Peyer's patch (tissue), 4 donors: ENCODE results near the gene SAT1. TPM values are rescaled to one million over a fixed set of nuclear protein-coding genes. Genes with fewer than 3 reads are reported as not detected.

Experiments used
- DNase-seq, 3 donors: peaks; one replicate each; pipeline ENCODE4 v3.0.0-alpha.2; 2017 to 2019
- H3K27ac ChIP-seq, 4 donors: fragments of 200-600 bp; sonication (generic); one replicate each; pipeline ENCODE4 v1.5.1; 2016 to 2019
- H3K27me3 ChIP-seq, 2 donors: fragments of 200-600 bp; sonication (generic); one replicate each; pipeline ENCODE4 v1.5.1; 2019
- H3K36me3 ChIP-seq, 3 donors: fragments of 200-600 bp; sonication (generic); one replicate each; pipeline ENCODE4 v1.5.1; 2016 to 2019
- H3K4me1 ChIP-seq, 4 donors: fragments of 200-600 bp; sonication (generic); one replicate each; pipeline ENCODE4 v1.5.1; 2016 to 2019
- H3K4me3 ChIP-seq, 4 donors: fragments of 200-600 bp; sonication (generic); 1 replicate in 3 of 4; 2 replicates in 1 of 4; pipeline ENCODE4 v1.5.1; 2016 to 2019; ENCODE audit warnings: mild to moderate bottlenecking in 1 of 4
- H3K9me3 ChIP-seq, 4 donors: fragments of 200-600 bp; sonication (generic); one replicate each; pipeline ENCODE4 v1.5.1; 2016 to 2019; ENCODE audit warnings: mild to moderate bottlenecking in 1 of 4
- POLR2A ChIP-seq, 2 donors: fragments of 450-650 bp; IDR thresholded peaks; one replicate each; pipeline ENCODE4 v1.5.1; 2017; ENCODE audit warnings: antibody characterized with exemption in 2 of 2, mild to moderate bottlenecking in 2 of 2, moderate library complexity in 2 of 2
- total RNA-seq, 4 donors: library from RNA; depleted of rRNA; stranded (reverse); fragments of >200 nt; gene quantifications; one replicate each; pipeline ENCODE4 v1.1.0, GENCODE V29; 2016
- TF ChIP-seq, protein P1 (sequence below), 6 experiments: fragments of 450-650 bp in 4 of 6; fragments of 200-600 bp in 2 of 6; sonication (generic) in 1 of 6; IDR thresholded peaks; one replicate each; pipeline ENCODE4 v1.5.1; 2017 to 2019; ENCODE audit warnings: antibody characterized with exemption in 6 of 6, mild to moderate bottlenecking in 3 of 6, moderate library complexity in 1 of 6

The SAT1 gene
- total RNA-seq, 4 donors from 2014 or later = 796 to 836 (median 832) TPM

DNA sequence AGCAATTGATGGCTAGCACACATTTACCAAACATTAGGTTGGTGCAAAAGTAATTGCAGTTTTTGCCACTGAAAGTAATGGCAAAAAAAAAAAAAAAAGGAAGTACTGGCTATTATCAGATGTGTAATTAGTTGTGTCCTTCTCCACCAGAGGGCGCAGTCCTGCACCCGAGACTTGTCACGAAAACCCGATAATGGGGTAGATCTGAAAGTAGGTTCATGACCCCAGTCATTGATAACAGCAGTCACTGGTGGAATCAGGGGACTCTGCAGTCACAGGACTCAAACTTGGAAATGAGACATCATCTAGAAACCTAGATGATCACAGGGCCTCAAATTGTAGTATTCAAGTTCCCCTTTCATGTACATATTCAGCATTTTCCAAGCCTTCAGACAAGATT, 26.8 kb upstream of the SAT1 start:
- no peak for TF ChIP-seq POLR2A (IDR thresholded peaks at IDR 0.05)
- TF ChIP-seq, protein P1, sequence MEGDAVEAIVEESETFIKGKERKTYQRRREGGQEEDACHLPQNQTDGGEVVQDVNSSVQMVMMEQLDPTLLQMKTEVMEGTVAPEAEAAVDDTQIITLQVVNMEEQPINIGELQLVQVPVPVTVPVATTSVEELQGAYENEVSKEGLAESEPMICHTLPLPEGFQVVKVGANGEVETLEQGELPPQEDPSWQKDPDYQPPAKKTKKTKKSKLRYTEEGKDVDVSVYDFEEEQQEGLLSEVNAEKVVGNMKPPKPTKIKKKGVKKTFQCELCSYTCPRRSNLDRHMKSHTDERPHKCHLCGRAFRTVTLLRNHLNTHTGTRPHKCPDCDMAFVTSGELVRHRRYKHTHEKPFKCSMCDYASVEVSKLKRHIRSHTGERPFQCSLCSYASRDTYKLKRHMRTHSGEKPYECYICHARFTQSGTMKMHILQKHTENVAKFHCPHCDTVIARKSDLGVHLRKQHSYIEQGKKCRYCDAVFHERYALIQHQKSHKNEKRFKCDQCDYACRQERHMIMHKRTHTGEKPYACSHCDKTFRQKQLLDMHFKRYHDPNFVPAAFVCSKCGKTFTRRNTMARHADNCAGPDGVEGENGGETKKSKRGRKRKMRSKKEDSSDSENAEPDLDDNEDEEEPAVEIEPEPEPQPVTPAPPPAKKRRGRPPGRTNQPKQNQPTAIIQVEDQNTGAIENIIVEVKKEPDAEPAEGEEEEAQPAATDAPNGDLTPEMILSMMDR (IDR thresholded peaks at IDR 0.05) = peak in 5 of 6 experiments; percentile 46 to 60 (median 59)
- Histone ChIP-seq H3K4me1 (no peaks in the 10 kb centered on the region), H3K4me3 (no peak overlapping the region), H3K36me3 (no peaks in the 10 kb centered on the region), H3K9me3 (no peaks in the 10 kb centered on the region), H3K27ac (no peak overlapping the region), H3K27me3 (no peaks in the 10 kb centered on the region)
- DNase-seq = peak in 2 of 3 donors; percentile 77 to 83

DNA sequence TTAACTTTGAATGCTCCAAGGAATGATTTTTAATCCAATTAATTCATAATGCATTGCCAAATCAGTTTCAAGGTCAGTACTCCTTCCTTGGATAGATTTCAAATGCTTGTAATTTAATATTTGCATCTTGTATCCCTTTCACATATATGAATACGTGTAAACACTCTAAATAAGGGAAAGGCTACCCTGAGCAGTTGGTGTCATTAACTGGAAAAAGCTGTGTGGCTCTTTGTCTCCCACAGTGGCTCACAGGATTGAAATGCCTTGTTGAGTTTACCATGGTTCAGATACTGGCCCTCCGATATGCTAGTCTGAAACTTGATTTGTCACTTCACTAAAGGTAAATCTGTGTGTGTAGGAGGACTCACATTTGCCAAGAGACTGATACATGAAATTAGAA, 23.2 kb upstream of the SAT1 start:
- Histone ChIP-seq H3K36me3 (no peaks in the 10 kb centered on the region), H3K27me3 (no peaks in the 10 kb centered on the region), H3K4me3 (no peak overlapping the region), H3K9me3 (no peaks in the 10 kb centered on the region), H3K4me1 (no peaks in the 10 kb centered on the region), H3K27ac (no peak overlapping the region)
- no peak for DNase-seq
- no peak for TF ChIP-seq POLR2A (IDR thresholded peaks at IDR 0.05)

DNA sequence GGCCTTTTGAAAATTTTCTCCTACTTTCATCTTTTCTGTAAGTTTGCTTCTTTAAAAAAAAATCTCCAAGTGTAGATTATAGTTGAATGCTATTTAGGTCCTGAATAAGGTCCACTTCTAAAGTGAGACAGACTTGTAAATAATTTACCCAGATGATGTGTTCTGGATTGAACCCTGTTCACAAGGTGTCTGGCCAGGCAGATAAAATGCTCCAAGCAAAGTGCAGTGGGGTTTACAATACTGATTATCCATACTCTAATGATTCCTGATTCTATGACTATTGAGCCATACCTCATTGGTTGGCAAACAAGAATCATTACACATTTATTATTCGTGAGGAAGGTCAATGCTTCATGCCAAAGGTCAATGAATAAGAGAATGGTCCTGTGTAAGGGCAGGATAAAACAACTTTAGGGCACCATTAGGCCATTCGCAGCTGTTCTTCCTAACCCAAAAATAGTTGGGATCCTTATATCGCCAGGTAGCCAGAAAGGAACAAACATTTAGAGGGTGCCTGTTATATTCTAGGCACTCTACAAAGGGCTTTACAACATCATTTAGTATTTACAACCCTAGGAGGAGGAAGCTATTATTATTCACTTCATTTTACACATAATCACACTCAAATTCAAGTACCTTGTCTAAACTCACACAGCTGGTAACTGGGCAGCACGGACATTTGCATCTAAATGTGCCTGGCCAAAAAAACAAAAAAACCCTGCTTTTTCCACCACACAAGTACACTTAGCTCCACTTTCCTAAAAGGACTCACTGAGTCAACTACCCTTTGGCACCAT, 18.6 kb upstream of the SAT1 start:
- Histone ChIP-seq H3K27ac (peak overlapping the region in 2 of 4 donors; percentile 26 to 44), H3K4me3 (no peak overlapping the region), H3K36me3 (no peaks in the 10 kb centered on the region), H3K27me3 (no peaks in the 10 kb centered on the region), H3K9me3 (no peaks in the 10 kb centered on the region), H3K4me1 (no peaks in the 10 kb centered on the region)
- DNase-seq = no peak
- no peak for TF ChIP-seq POLR2A (IDR thresholded peaks at IDR 0.05)

DNA sequence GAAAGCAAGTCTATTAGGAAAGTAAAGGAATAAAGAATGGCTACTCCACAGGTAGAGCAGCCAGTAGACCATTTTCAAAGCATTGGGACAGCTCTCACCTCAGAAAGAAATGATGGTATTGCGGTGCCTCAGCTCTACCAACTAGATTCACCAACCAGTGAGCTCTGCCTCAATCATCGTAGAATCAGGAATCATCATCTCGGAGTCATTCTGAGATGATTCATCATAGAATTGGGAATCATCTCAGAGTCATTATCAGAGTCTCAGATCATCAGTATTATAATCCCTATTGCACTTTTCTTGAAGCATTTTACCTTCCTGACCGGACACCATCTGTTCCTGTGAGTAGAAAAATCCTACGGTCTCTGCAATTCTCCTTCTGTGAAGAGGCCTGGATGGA, 17.5 kb upstream of the SAT1 start:
- Histone ChIP-seq H3K27ac (peak overlapping the region in 1 of 4 donors; percentile 44), H3K9me3 (no peaks in the 10 kb centered on the region), H3K27me3 (no peaks in the 10 kb centered on the region), H3K4me1 (no peaks in the 10 kb centered on the region), H3K36me3 (no peaks in the 10 kb centered on the region), H3K4me3 (no peak overlapping the region)
- DNase-seq = no peak
- TF ChIP-seq, protein P1 (IDR thresholded peaks at IDR 0.05) = no peak
- TF ChIP-seq POLR2A (IDR thresholded peaks at IDR 0.05) = no peak

DNA sequence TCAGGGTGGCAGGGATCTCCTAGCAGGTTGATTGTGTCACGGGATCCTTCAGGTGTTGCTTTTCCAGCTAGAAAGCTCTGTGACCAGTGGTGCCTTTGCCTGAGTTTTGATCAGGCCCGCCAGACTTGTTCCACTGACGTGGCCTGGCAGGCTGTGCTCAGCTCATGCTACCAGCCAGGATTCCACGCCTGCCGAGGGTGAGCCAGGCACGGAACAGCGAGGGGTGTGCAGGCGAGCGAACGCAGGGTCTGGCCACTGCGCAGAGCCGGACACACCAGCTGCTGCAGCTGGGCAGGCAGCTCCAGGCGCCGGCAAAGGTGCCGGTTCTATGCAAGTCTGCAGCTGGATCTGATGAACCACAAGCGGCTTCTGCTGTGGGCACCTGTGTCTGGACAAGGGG, 17.1 kb upstream of the SAT1 start:
- no peak for DNase-seq

DNA sequence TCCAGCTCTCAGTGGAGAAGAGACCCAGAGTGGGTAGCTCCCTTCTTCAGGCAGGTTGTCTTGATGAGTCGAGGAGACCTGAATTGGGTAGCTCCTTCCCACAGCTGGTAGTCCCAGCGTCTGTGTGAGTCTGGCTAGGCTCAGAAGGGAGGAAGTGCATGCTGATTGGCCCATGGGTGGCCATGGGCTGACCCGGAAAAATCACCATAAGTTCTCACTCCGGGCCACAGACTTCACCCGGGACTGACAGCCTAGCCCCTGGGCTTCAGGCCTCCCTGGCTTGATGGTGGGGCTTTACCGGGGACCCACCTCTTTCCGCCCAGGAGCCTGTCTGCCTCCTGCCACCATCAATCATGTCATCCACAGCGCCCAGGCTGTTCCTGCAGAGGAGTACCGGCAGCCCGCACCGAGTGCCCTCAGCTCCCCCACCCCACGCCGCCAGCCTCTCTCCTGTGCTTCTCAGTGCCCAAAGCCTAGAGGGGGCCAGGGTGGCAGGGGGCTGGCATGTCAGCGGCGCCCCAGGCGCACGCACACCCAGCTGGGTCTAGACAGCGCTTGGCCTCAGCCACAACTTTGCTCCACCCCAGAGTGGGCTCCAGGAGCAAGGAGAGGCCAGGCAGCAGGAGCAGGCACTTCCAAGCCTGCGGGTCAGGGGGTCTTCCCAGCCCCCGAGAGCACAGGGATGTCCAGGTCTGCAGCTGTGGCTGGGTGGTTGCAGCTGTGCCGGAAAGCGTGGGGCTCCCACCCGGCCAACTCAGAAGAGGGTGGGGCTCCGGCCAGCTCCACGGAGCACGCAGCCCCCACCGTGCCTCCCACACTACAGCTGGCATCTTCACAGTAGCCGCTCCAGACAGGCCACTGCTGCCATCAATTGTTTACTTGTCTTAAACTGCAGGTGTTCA, 16.1 kb upstream of the SAT1 start:
- H3K4me3 ChIP-seq = peak overlapping the region in 3 of 4 donors; percentile 12 to 34 (median 22)
- no peaks in the 10 kb centered on the region for H3K4me1 ChIP-seq

More for the DNA sequence above, 17.1 kb upstream of the SAT1 start:
- H3K4me1 ChIP-seq = no peaks in the 10 kb centered on the region
- no peaks in the 10 kb centered on the region for H3K9me3 ChIP-seq
- TF ChIP-seq, protein P1 (IDR thresholded peaks at IDR 0.05) = no peak
- TF ChIP-seq POLR2A (IDR thresholded peaks at IDR 0.05) = no peak
- H3K27me3 ChIP-seq = no peaks in the 10 kb centered on the region
- H3K4me3 ChIP-seq = no peak overlapping the region
- H3K27ac ChIP-seq = no peak overlapping the region
- no peaks in the 10 kb centered on the region for H3K36me3 ChIP-seq

More for the DNA sequence above, 16.1 kb upstream of the SAT1 start:
- TF ChIP-seq, protein P1 (IDR thresholded peaks at IDR 0.05) = no peak
- TF ChIP-seq POLR2A (IDR thresholded peaks at IDR 0.05) = no peak
- H3K36me3 ChIP-seq = no peaks in the 10 kb centered on the region
- peak overlapping the region in 3 of 4 donors; percentile 19 to 62 (median 40) for H3K27ac ChIP-seq
- H3K9me3 ChIP-seq = no peaks in the 10 kb centered on the region
- no peaks in the 10 kb centered on the region for H3K27me3 ChIP-seq
- peak in 1 of 3 donors; percentile 51 for DNase-seq
